Tibial nerve (tissue), 4 donors: ENCODE measurements around the gene SORCS2. TPM values are rescaled to one million over a fixed set of nuclear protein-coding genes. Genes with fewer than 3 reads are reported as not detected.
A peak's percentile ranks its signal among the peaks of the same experiment; 100 is the strongest.

Source experiments
- DNase-seq, 2 donors: peaks; one replicate each; pipeline ENCODE4 v3.0.0-alpha.2; 2019; ENCODE audit warnings: low spot score in 2 of 2
- H3K27ac ChIP-seq, 4 donors: fragments of 200-600 bp; sonication (generic) in 3 of 4; one replicate each; pipeline ENCODE4 v1.5.1; 2017 to 2019; ENCODE audit warnings: mild to moderate bottlenecking in 1 of 4
- H3K27me3 ChIP-seq, 2 donors: fragments of 200-600 bp; sonication (generic) in 1 of 2; one replicate each; pipeline versions ENCODE4 v1.5.1 to v1.6.0; 2017 to 2019
- H3K36me3 ChIP-seq, 3 donors: fragments of 200-600 bp; sonication (generic); one replicate each; pipeline ENCODE4 v1.5.1; 2018 to 2019
- H3K4me1 ChIP-seq, 4 donors: fragments of 200-600 bp; sonication (generic) in 3 of 4; one replicate each; pipeline ENCODE4 v1.5.1; 2017 to 2019
- H3K4me3 ChIP-seq, 4 donors: fragments of 200-600 bp; sonication (generic) in 3 of 4; one replicate each; pipeline ENCODE4 v1.5.1; 2017 to 2019; ENCODE audit warnings: mild to moderate bottlenecking in 1 of 4, moderate library complexity in 1 of 4
- H3K9me3 ChIP-seq, 4 donors: fragments of 200-600 bp; sonication (generic) in 3 of 4; one replicate each; pipeline ENCODE4 v1.5.1; 2017 to 2019
- EP300 ChIP-seq, 2 donors: sonication (generic); formaldehyde crosslinking; IDR thresholded peaks; one replicate each; pipeline ENCODE4 v1.6.1; 2017; ENCODE audit warnings: antibody characterized with exemption in 2 of 2, mild to moderate bottlenecking in 1 of 2
- POLR2A ChIP-seq, 2 donors: fragments of 450-650 bp; IDR thresholded peaks; one replicate each; pipeline ENCODE4 v1.6.1; 2017; ENCODE audit warnings: antibody characterized with exemption in 2 of 2, mild to moderate bottlenecking in 2 of 2, moderate library complexity in 2 of 2
- WGBS, 2 donors: methylation state at CpG; one replicate each; pipeline ENCODE4 v1.1.5; 2018; 5-methylcytosine and 5-hydroxymethylcytosine counted together
- total RNA-seq, 4 donors: library from RNA; depleted of rRNA; stranded (reverse); fragments of >200 nt; gene quantifications; one replicate each; pipeline ENCODE4 v1.1.0, GENCODE V29; 2016
- TF ChIP-seq, protein P1 (sequence below), 5 experiments: fragments of 200-600 bp in 3 of 5; fragments of 450-650 bp in 2 of 5; sonication (generic) in 3 of 5; IDR thresholded peaks; one replicate each; pipeline ENCODE4 v1.5.1; 2016 to 2019; ENCODE audit warnings: antibody characterized with exemption in 5 of 5, mild to moderate bottlenecking in 3 of 5, moderate library complexity in 2 of 5

The SORCS2 gene
- total RNA-seq, 4 donors from 2014 or later, result 15.6 to 48.9 (median 38.3) TPM

GRCh38 chr4:7717946-7718490, 525.7 kb downstream of the SORCS2 start:
- no peak for DNase-seq
- TF ChIP-seq POLR2A (IDR thresholded peaks at IDR 0.05) (no peak), EP300 (IDR thresholded peaks at IDR 0.05) (no peak)
- TF ChIP-seq, protein P1, sequence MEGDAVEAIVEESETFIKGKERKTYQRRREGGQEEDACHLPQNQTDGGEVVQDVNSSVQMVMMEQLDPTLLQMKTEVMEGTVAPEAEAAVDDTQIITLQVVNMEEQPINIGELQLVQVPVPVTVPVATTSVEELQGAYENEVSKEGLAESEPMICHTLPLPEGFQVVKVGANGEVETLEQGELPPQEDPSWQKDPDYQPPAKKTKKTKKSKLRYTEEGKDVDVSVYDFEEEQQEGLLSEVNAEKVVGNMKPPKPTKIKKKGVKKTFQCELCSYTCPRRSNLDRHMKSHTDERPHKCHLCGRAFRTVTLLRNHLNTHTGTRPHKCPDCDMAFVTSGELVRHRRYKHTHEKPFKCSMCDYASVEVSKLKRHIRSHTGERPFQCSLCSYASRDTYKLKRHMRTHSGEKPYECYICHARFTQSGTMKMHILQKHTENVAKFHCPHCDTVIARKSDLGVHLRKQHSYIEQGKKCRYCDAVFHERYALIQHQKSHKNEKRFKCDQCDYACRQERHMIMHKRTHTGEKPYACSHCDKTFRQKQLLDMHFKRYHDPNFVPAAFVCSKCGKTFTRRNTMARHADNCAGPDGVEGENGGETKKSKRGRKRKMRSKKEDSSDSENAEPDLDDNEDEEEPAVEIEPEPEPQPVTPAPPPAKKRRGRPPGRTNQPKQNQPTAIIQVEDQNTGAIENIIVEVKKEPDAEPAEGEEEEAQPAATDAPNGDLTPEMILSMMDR (IDR thresholded peaks at IDR 0.05), result no peak
- Histone ChIP-seq H3K27me3 (no peaks in the 10 kb centered on the region), H3K4me3 (no peak overlapping the region), H3K9me3 (peaks cover 0 to 9% (median 0%) of the 10 kb centered on the region in 4 donors), H3K36me3 (peaks cover 0 to 52% (median 0%) of the 10 kb centered on the region in 3 donors), H3K27ac (no peak overlapping the region), H3K4me1 (peaks cover 0 to 6% (median 0%) of the 10 kb centered on the region in 4 donors)
- 78 to 84% methylated on average over 24 of the region's 24 CpGs for WGBS, 2 donors

DNA sequence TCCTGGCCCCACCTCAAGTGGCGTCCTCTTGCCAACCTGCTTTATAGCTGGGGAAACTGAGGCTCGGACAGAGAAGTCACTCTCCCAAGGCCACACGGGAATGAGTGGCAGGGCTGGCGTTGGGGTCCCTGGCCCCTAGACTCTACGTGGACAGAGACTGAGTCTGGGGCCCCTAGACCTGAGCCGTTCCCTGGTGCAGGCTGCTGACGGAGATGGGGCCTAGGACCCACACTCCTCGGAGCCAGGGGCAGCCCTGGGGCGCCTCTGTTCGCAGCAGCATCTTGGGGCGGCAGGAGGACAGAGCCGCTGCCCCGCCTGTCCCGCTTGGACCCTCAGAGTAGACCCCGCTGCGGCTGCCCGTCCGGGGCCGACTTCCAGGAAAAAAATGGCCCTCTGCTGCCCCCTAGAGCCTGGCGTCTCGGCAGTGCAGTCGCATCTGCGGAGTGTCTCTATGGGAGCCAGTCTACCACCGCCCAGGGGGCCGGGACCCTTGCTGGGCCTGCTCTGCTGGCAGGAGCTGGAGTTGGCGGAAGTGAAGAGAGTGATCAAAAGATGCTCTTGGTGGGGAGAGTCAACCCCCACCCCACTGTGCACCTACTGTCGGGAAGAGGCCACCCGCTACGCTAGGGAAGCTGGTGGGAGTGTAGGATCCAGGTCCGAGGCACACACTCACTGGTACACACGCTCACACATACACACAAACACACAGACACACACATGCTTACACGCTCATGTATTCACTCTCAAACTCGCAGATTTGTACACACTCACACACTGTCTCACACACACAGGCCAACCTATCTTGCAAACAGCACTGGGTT, 527.2 kb downstream of the SORCS2 start:
- no peak overlapping the region for H3K27ac ChIP-seq
- H3K4me3 ChIP-seq, result no peak overlapping the region
- TF ChIP-seq EP300 (IDR thresholded peaks at IDR 0.05), result no peak
- TF ChIP-seq, protein P1 (IDR thresholded peaks at IDR 0.05), result peak; percentile 77 to 92 (median 77)
- DNase-seq, result peak in 1 of 2 donors; percentile 56
- WGBS, 2 donors, result 27 to 51% methylated on average over 18 to 33 of the region's 33 CpGs
- H3K27me3 ChIP-seq, result no peaks in the 10 kb centered on the region
- H3K9me3 ChIP-seq, result no peaks in the 10 kb centered on the region
- H3K4me1 ChIP-seq, result peaks cover 0 to 6% (median 0%) of the 10 kb centered on the region in 4 donors
- H3K36me3 ChIP-seq, result peaks cover 0 to 40% (median 0%) of the 10 kb centered on the region in 3 donors

DNA sequence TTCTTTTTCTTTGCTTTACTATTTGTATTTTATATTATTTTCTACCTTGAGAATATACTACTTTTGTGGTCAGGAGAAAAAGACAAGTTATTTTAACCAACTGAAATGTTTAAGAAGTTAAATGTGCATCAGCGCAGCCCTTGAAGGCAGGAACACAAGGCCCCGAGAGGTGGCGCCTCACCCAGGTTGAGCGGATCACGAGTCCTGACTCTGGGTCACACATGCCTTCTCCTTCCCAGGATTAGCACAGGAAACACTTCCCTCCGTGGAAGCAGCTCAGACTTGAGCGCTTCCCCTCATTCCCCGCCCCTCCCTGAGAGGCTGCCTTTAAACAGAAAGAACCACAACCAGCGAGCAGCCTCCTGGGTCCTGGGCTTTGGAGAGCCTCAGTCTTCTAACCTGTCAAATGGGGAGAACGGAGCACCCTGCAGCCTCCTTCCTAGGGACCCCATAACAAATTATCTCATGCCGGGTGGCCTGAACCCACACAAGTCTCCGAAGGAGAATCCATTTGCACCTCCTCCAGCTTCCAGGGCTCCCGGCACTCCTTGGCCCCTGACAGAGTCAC, 529.7 kb downstream of the SORCS2 start:
- TF ChIP-seq, protein P1 (IDR thresholded peaks at IDR 0.05), result no peak
- TF ChIP-seq EP300 (IDR thresholded peaks at IDR 0.05) (no peak), POLR2A (IDR thresholded peaks at IDR 0.05) (no peak)

DNA sequence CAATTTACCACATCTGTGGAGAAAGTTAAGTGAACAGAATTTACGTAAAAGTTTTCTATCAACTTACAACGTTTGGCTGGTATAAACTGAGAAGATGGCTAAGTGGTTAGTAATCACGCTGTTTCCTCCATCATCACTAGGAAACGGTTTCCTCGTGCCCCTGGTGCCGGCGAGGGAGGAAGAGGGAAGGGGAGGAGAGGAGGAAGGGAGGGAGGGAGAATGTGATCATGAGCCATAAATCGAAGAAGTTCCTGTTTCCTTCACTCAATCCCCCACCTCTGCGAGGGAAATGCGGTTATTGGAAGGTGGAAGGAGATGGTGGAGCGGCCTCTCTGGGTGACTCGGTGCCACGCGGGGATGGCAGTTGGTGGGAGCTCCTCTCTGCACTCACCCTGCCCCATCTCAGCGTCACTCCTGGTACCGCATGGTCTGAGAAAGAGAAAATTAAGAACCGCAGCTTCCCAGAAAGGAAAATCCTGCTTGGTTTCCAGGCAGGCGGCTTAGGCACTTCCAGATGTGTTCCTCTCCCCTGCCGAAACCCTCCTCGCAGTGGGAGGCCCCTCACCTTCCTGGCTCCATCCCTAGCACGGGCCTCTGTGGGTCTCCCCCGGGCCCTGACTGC, 530.5 kb downstream of the SORCS2 start:
- Histone ChIP-seq H3K27me3 (no peaks in the 10 kb centered on the region), H3K4me3 (no peak overlapping the region), H3K9me3 (no peaks in the 10 kb centered on the region), H3K27ac (no peak overlapping the region), H3K4me1 (peaks cover 0 to 6% (median 0%) of the 10 kb centered on the region in 4 donors), H3K36me3 (peaks cover 0 to 33% (median 0%) of the 10 kb centered on the region in 3 donors)
- WGBS, 2 donors, result 61 to 68% methylated on average over 21 to 22 of the region's 22 CpGs
- DNase-seq, result no peak
- TF ChIP-seq POLR2A (IDR thresholded peaks at IDR 0.05) (no peak), EP300 (IDR thresholded peaks at IDR 0.05) (no peak)
- TF ChIP-seq, protein P1 (IDR thresholded peaks at IDR 0.05), result no peak

More for the DNA sequence above, 529.7 kb downstream of the SORCS2 start:
- Histone ChIP-seq H3K9me3 (no peaks in the 10 kb centered on the region), H3K27ac (no peak overlapping the region), H3K27me3 (no peaks in the 10 kb centered on the region), H3K4me3 (no peak overlapping the region), H3K4me1 (peaks cover 0 to 6% (median 0%) of the 10 kb centered on the region in 4 donors), H3K36me3 (peaks cover 0 to 35% (median 0%) of the 10 kb centered on the region in 3 donors)
- WGBS, 2 donors, result 70 to 77% methylated on average over 12 to 13 of the region's 13 CpGs
- DNase-seq, result no peak
